ENCODE measurements around the gene ZNF407.
"Not testable (repeated sequence)": the region's sequence is repeated elsewhere in the genome, so short reads cannot be mapped to it uniquely, and the experiment has no call there.

ZNF407 gene

GRCh38 chr18:75101916-75102315 is 504.2 kb downstream of the ZNF407 start:
- Histone ChIP-seq H3K4me2 (ENCODE audit: insufficient read depth, low read length) (no peak overlapping the region), H4K20me1 (ENCODE audit: insufficient read depth, low read length) (no peaks in the 10 kb centered on the region), H3K79me2 (ENCODE audit: insufficient read depth, low read length) (no peaks in the 10 kb centered on the region), H3K27me3 (ENCODE audit: insufficient read depth, low read length, poor library complexity) (no peaks in the 10 kb centered on the region), H3K36me3 (ENCODE audit: insufficient read depth, low read length) (no peaks in the 10 kb centered on the region), H3K9ac (ENCODE audit: low read depth, low read length) (no peak overlapping the region), H3K4me1 (ENCODE audit: insufficient read depth, low read length) (no peaks in the 10 kb centered on the region), H2AFZ (ENCODE audit: low read depth, low read length) (no peak overlapping the region), H3K27ac (ENCODE audit: low read length) (no peak overlapping the region), H3K4me3 (ENCODE audit: low read depth in 1 of 2, low read length in 2 of 2) (no peak overlapping the region), H3K9me3 (ENCODE audit: insufficient read depth, low read length, severe bottlenecking) (peaks cover 2% of the 10 kb centered on the region)
- DNase-seq (no peak), ATAC-seq (ENCODE audit: insufficient read depth, low read depth) (no peak)
- TF ChIP-seq EZH2 (IDR thresholded peaks at IDR 0.05; ENCODE audit: borderline replicate concordance, low read depth, low read length, severe bottlenecking) (no peak), CTCF (IDR thresholded peaks at IDR 0.05; ENCODE audit: borderline replicate concordance, extremely low read depth, low read length, poor library complexity, severe bottlenecking) (no peak)

GRCh38 chr18:75104029-75104428 is 506.4 kb downstream of the ZNF407 start:
- not testable (repeated sequence) for H3K9ac ChIP-seq (ENCODE audit: low read depth, low read length); H3K4me1 ChIP-seq (ENCODE audit: insufficient read depth, low read length); H3K4me3 ChIP-seq (ENCODE audit: low read depth in 1 of 2, low read length in 2 of 2); DNase-seq; H2AFZ ChIP-seq (ENCODE audit: low read depth, low read length); H3K27me3 ChIP-seq (ENCODE audit: insufficient read depth, low read length, poor library complexity); ATAC-seq (ENCODE audit: insufficient read depth, low read depth); H3K27ac ChIP-seq (ENCODE audit: low read length); H3K79me2 ChIP-seq (ENCODE audit: insufficient read depth, low read length); H3K36me3 ChIP-seq (ENCODE audit: insufficient read depth, low read length); H4K20me1 ChIP-seq (ENCODE audit: insufficient read depth, low read length); H3K4me2 ChIP-seq (ENCODE audit: insufficient read depth, low read length); H3K9me3 ChIP-seq (ENCODE audit: insufficient read depth, low read length, severe bottlenecking)

- Histone ChIP-seq H3K4me2 (ENCODE audit: insufficient read depth, low read length) (no peak overlapping the region), H3K27me3 (ENCODE audit: insufficient read depth, low read length, poor library complexity) (no peaks in the 10 kb centered on the region), H4K20me1 (ENCODE audit: insufficient read depth, low read length) (no peaks in the 10 kb centered on the region), H3K79me2 (ENCODE audit: insufficient read depth, low read length) (no peaks in the 10 kb centered on the region), H3K36me3 (ENCODE audit: insufficient read depth, low read length) (no peaks in the 10 kb centered on the region), H3K9ac (ENCODE audit: low read depth, low read length) (no peak overlapping the region), H3K9me3 (ENCODE audit: insufficient read depth, low read length, severe bottlenecking) (peaks cover 2% of the 10 kb centered on the region), H3K27ac (ENCODE audit: low read length) (no peak overlapping the region), H2AFZ (ENCODE audit: low read depth, low read length) (no peak overlapping the region), H3K4me1 (ENCODE audit: insufficient read depth, low read length) (no peaks in the 10 kb centered on the region), H3K4me3 (ENCODE audit: low read depth in 1 of 2, low read length in 2 of 2) (no peak overlapping the region)
- TF ChIP-seq CTCF (IDR thresholded peaks at IDR 0.05; ENCODE audit: borderline replicate concordance, extremely low read depth, low read length, poor library complexity, severe bottlenecking): no peak
- no peak for TF ChIP-seq EZH2 (IDR thresholded peaks at IDR 0.05; ENCODE audit: borderline replicate concordance, low read depth, low read length, severe bottlenecking)
- ATAC-seq (ENCODE audit: insufficient read depth, low read depth) (no peak), DNase-seq (no peak)
Observed at GRCh38 chr18:75104483-75104882, 506.8 kb downstream of the ZNF407 start.

GRCh38 chr18:75105551-75106254 is 508.0 kb downstream of the ZNF407 start:
- Histone ChIP-seq H3K79me2 (ENCODE audit: insufficient read depth, low read length) (no peaks in the 10 kb centered on the region), H3K4me3 (ENCODE audit: low read depth in 1 of 2, low read length in 2 of 2) (no peak overlapping the region), H3K4me1 (ENCODE audit: insufficient read depth, low read length) (no peaks in the 10 kb centered on the region), H2AFZ (ENCODE audit: low read depth, low read length) (no peak overlapping the region), H3K4me2 (ENCODE audit: insufficient read depth, low read length) (no peak overlapping the region), H3K9ac (ENCODE audit: low read depth, low read length) (no peak overlapping the region), H4K20me1 (ENCODE audit: insufficient read depth, low read length) (no peaks in the 10 kb centered on the region), H3K9me3 (ENCODE audit: insufficient read depth, low read length, severe bottlenecking) (peaks cover 1% of the 10 kb centered on the region), H3K27ac (ENCODE audit: low read length) (no peak overlapping the region), H3K36me3 (ENCODE audit: insufficient read depth, low read length) (no peaks in the 10 kb centered on the region), H3K27me3 (ENCODE audit: insufficient read depth, low read length, poor library complexity) (no peaks in the 10 kb centered on the region)
- ATAC-seq (ENCODE audit: insufficient read depth, low read depth) (no peak), DNase-seq (no peak)
- TF ChIP-seq CTCF (IDR thresholded peaks at IDR 0.05; ENCODE audit: borderline replicate concordance, extremely low read depth, low read length, poor library complexity, severe bottlenecking) (no peak), EZH2 (IDR thresholded peaks at IDR 0.05; ENCODE audit: borderline replicate concordance, low read depth, low read length, severe bottlenecking) (no peak)

Data from DND-41 (cell line).